Rectal smooth muscle tissue (tissue), 1 donor: Measurements from ENCODE around the gene PDZD2.

Experiments used
- H3K27ac ChIP-seq: one replicate; pipeline ENCODE4 v1.7.0; 2013; ENCODE audit warnings: low read depth, low read length, inconsistent platforms
- H3K27me3 ChIP-seq: one replicate; pipeline ENCODE4 v1.7.0; 2013; ENCODE audit warnings: low read length; ENCODE audit not compliant: control insufficient read depth, insufficient read depth
- H3K36me3 ChIP-seq: one replicate; pipeline ENCODE4 v1.7.0; 2013; ENCODE audit warnings: low read length; ENCODE audit not compliant: control insufficient read depth, insufficient read depth
- H3K4me1 ChIP-seq: one replicate; pipeline ENCODE4 v1.7.0; 2013; ENCODE audit warnings: low read length; ENCODE audit not compliant: control insufficient read depth, insufficient read depth
- H3K4me3 ChIP-seq: one replicate; pipeline ENCODE4 v1.7.0; 2013; ENCODE audit warnings: low read length
- H3K9ac ChIP-seq: one replicate; pipeline ENCODE4 v1.7.0; 2013; ENCODE audit warnings: low read length

Gene PDZD2

DNA sequence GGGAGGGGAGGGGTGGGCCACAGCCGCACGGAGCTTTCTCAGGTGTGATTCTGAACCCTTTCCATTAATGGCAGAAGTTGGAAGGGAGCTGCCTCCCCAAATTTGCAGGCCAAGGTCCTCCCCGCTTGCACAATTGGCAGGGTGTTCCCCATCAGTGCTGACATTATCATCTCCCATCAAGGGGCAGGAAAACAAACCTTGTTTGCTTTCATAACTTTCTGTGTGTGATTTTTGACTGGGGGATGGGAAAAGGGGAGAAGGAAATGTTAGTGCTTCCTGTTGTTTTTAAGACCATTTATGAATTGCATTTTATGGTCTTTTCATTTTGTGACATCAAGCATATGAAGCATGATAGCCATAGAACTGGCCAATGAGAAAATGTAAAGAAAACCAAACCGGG lies 292.9 kb downstream of the PDZD2 start:
- H3K27me3 ChIP-seq = no peaks in the 10 kb centered on the region
- H3K9ac ChIP-seq = no peak overlapping the region
- H3K27ac ChIP-seq = no peak overlapping the region
- H3K4me1 ChIP-seq = peaks cover 5% of the 10 kb centered on the region
- no peak overlapping the region for H3K4me3 ChIP-seq
- H3K36me3 ChIP-seq = no peaks in the 10 kb centered on the region

DNA sequence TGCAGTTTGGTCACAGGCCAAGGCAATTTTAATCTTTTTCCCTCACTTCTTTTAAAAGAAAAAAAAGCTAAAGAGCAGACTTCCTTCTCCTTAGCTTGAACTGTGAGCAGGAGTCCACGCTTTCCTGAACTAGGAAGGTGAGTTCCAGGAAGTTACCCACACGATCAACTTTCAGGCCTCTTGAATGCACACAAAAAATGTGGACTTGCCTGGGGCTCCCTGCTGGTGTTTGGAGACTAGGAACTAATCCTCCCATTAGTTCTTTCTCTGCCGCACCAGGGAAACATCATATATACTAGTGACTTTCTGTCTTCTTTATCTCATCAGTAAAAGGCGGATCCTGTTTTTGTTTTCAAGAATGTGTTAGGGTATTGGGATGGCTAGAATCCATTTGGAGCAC lies 295.2 kb downstream of the PDZD2 start:
- H3K27me3 ChIP-seq = no peaks in the 10 kb centered on the region
- peaks cover 6% of the 10 kb centered on the region for H3K4me1 ChIP-seq
- H3K27ac ChIP-seq = no peak overlapping the region

DNA sequence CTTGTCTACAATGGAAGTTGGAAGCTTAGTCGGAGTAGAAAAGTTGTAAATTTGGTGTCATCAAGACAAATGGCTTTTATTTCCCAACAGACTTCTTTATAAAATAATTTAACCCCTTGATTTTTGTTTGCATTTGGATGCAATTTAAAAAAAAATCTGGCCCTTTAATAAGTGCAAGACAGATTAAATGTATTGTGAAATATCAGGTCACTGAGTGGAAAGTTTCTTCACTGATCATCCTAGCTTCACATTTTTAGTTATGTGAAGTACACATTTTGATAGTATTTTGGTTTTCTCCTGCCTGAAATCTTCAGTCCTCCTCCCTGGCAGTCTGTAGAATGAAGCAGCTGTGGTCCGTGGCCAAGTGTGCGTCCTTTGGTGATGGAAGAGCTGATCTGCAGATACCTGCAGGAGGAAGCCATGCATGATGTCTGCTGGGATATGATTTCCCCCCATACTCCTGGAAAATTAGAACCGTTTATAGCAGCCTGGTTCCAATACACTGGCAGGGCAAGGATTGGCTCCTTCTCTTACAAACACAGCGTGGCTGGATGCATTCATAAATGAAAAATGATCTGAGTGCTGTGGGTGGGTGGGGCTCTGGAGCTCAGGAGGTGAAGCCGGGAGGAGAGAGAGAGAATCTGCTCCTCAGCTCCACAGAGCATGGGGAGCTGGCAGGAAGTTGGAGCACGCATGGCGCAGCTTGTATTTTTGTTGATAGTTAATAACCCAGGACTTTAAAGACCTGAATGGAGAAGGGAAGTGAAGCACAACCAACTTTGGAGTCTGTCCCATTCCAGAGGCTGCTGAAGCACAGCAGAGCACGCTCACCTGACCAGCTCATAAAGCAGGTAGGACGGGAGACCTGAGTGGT lies 296.8 kb downstream of the PDZD2 start:
- Histone ChIP-seq H3K27ac (no peak overlapping the region), H3K9ac (no peak overlapping the region), H3K4me1 (peaks cover 6% of the 10 kb centered on the region), H3K4me3 (no peak overlapping the region), H3K27me3 (no peaks in the 10 kb centered on the region), H3K36me3 (no peaks in the 10 kb centered on the region)

More for the DNA sequence above, 295.2 kb downstream of the PDZD2 start:
- no peak overlapping the region for H3K9ac ChIP-seq
- no peaks in the 10 kb centered on the region for H3K36me3 ChIP-seq
- H3K4me3 ChIP-seq = no peak overlapping the region

DNA sequence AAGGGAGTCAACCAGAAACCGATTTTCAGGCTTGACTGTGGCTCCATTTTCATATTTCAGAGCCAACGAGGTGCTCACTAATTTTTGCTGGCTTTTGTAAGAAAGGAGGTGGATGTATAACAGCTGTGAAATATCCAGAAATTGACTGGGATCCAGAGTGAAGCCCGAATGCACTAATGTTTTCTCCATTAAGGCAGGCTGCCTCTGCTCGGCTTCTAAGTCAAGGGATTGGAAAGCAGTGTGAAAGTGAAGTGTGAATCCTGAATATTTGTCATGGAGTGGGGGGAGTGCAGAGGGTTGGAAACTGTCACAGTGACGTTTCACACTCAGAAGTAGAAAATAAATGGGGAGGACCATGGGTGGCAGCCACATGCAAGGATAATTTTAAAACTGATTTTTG lies 297.8 kb downstream of the PDZD2 start:
- Histone ChIP-seq H3K27me3 (no peaks in the 10 kb centered on the region), H3K9ac (no peak overlapping the region), H3K4me1 (peaks cover 6% of the 10 kb centered on the region), H3K27ac (no peak overlapping the region), H3K36me3 (no peaks in the 10 kb centered on the region), H3K4me3 (no peak overlapping the region)

DNA sequence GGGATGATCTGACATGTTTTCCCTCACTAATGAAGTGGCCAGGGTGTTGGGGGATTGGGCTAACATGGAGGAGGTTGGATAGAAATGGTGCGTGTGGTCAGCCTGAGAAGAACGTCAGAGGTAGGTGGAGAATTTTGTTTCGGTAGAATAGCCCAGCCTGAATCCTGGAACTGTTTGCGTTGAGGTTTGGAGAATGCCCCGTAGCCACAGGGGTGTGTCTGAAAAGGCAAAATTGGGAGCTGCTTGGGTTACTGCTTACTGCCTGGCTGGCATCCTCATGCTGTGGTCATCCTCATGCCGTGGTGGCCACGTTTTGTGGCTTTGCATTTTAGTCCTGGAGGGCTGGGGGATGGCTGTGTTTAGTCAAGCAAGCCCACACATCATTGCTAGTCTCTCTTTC lies 298.3 kb downstream of the PDZD2 start:
- no peak overlapping the region for H3K27ac ChIP-seq
- H3K4me1 ChIP-seq = peaks cover 6% of the 10 kb centered on the region
- H3K9ac ChIP-seq = no peak overlapping the region
- no peak overlapping the region for H3K4me3 ChIP-seq
- no peaks in the 10 kb centered on the region for H3K36me3 ChIP-seq
- H3K27me3 ChIP-seq = no peaks in the 10 kb centered on the region

DNA sequence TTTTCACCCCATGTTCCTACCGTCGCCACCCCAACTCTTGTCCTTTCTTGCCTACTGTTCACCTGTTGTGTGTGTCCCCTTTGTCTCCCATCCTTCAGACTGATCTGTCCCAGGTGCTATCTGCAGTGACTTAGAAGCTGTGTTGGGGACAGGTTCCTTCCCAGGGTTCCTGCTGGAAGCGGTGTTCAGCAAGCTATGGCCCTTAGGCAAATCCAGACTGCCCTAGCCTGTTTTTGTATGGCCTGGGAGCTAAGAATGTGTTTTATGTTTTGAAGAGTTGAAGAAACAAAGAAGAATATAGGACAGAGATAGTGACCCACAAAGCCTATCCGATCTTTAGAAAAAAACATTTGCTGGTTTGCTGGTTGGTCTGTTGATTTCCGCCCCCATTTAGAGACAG lies 298.8 kb downstream of the PDZD2 start:
- Histone ChIP-seq H3K4me1 (peaks cover 6% of the 10 kb centered on the region), H3K4me3 (no peak overlapping the region), H3K27me3 (no peaks in the 10 kb centered on the region), H3K36me3 (no peaks in the 10 kb centered on the region), H3K9ac (no peak overlapping the region), H3K27ac (no peak overlapping the region)

DNA sequence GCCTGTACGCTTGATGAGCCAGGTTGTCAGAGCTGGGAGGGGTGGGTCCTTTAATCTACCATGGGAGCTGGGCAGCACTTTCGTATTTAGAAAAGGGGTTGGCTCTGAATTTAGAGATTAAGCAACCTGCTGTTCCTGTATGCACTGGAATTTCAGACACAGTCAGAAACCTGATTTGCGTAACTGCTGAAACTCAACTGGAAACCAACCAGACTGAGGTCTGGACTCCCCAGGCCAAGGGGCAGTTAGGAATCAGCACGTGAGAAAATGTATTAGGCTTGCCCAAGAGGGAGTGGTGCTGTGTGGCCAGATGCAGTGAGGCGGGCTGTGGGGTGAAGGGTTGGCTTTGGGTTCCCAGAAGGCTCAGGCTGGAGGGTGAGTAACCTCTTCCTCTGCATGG lies 300.2 kb downstream of the PDZD2 start:
- H3K4me1 ChIP-seq = peaks cover 6% of the 10 kb centered on the region
- H3K9ac ChIP-seq = no peak overlapping the region
- no peak overlapping the region for H3K27ac ChIP-seq
- no peak overlapping the region for H3K4me3 ChIP-seq
- no peaks in the 10 kb centered on the region for H3K36me3 ChIP-seq
- H3K27me3 ChIP-seq = no peaks in the 10 kb centered on the region

DNA sequence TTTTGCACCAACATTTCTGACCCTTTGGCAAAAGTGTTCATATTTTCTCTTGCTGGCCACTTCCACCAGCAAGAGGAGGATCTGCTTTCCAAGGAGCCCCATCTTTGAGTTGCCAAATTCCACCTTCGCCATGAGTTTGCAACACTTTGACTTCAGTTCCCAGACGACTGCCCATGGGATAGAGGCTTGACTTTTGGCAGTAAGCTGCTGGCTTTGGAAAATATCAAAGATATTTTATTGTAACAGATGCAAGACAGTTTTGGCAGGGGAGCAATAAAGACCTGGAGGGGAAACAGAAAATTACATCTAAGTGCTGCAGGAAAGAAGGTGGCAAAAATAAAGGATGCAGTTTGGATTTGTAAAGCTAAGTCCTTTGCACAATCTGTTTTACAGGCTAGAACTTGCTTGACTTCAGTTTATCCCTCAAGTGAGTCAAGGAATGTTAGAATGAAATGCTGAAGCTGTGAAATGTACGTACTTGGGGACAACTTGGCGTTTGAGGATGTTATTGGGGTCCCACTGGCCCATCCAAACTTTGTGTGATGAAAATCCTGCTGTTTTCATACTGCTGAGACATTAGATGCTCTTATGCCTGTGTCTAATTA lies 302.3 kb downstream of the PDZD2 start:
- H3K27me3 ChIP-seq = no peaks in the 10 kb centered on the region
- no peaks in the 10 kb centered on the region for H3K36me3 ChIP-seq
- H3K4me1 ChIP-seq = peaks cover 3% of the 10 kb centered on the region
- H3K27ac ChIP-seq = no peak overlapping the region
- H3K9ac ChIP-seq = no peak overlapping the region
- H3K4me3 ChIP-seq = no peak overlapping the region

DNA sequence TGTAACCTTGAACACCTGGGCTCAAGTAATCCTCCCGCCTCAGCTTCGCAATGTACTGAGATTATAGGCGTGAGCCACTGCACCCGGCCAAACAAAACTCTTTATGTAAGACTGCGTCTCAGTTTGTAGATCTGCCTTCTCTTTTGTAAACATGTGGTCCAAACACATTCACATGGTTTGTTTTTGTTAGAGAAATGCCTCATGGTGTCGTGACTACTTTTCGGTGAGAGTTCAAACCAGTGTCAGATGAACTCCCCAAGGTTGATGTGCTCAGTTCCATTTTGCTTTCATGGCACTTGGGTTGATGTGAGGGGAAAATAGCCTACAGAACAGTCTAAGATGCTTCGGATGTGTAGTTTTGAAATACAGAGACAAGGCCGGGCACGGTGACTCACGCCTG lies 303.6 kb downstream of the PDZD2 start:
- no peaks in the 10 kb centered on the region for H3K36me3 ChIP-seq
- no peak overlapping the region for H3K4me3 ChIP-seq
- H3K9ac ChIP-seq = no peak overlapping the region
- H3K27me3 ChIP-seq = no peaks in the 10 kb centered on the region
- no peak overlapping the region for H3K27ac ChIP-seq
- no peaks in the 10 kb centered on the region for H3K4me1 ChIP-seq

DNA sequence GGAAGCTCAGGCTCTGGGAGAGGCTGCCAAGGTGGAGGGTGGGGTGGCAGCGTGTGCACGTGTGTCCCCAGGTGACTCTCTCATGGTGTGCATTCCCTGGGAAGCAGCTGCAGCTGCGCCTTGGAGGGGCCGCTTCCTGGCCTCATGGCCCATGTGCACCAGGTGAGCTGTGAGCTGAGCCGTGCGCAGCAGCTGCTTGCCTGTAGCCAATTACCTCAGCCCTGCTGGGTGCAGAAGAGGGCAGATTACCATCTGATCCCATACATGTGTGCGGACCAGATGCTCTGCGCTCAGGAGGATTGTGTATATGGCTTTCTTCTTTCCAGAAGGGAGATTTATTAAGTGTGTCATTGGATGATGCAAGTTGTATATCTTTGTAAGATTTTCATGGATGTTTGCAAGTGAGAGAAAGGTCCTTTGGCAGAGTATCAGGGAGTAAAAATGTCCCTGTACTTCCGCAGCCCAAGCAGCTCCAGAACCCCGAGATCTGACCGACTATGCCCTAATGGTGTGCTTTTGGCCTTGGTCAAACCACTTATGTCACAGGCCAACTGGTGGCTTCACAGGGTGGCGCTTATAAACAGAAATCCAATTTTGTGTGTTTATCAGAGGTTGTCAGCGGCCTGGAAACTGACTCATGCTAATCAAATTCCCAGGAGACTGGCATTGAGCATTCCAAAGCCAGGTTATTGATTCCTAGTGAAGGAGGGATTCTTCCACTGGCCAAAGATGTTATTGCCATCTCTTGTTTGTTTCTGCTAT lies 305.9 kb downstream of the PDZD2 start:
- Histone ChIP-seq H3K36me3 (no peaks in the 10 kb centered on the region), H3K9ac (no peak overlapping the region), H3K4me1 (no peaks in the 10 kb centered on the region), H3K27me3 (no peaks in the 10 kb centered on the region), H3K27ac (no peak overlapping the region), H3K4me3 (no peak overlapping the region)

DNA sequence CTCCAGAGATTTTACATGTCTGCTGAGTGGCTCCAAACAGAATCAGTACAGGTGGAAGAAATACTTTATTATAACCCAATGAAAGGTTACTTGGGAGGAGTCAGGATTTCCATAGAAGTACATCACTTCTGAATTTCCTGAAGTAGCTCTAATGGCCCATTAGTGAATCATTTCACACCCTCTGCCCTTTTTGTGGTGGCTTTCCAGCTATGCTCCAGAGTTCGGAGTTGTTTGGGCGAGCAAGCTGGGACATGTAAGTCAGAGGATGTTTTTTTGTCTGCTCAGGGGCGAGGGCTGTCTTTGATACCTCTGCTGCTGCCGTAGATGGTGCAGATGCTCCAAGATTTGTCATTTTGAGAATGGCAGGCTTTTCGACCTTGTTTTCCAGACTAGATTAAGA lies 309.1 kb downstream of the PDZD2 start:
- Histone ChIP-seq H3K27ac (no peak overlapping the region), H3K36me3 (no peaks in the 10 kb centered on the region), H3K4me3 (no peak overlapping the region), H3K4me1 (no peaks in the 10 kb centered on the region), H3K27me3 (no peaks in the 10 kb centered on the region), H3K9ac (no peak overlapping the region)

DNA sequence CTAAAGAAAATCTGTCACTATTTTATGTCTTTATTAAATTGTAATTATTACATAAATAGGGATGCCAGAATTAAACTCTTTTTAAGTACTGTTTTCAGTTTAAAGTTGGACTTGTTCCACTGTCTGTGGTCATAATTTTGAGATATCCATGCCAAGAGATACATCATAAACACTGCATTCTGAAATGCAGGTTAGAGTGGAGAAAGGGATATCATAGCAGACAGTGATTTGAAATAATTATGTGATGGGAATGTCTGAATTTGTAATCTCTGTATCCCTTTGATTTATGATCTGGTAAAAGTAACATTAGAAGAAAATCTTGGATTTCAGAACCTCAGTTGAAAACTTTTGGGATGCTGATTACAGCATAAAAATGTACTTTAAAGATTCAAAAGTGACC lies 313.1 kb downstream of the PDZD2 start:
- no peaks in the 10 kb centered on the region for H3K36me3 ChIP-seq

More for the DNA sequence above, 313.1 kb downstream of the PDZD2 start:
- Histone ChIP-seq H3K27me3 (no peaks in the 10 kb centered on the region), H3K9ac (no peak overlapping the region), H3K4me1 (no peaks in the 10 kb centered on the region), H3K4me3 (no peak overlapping the region), H3K27ac (no peak overlapping the region)
